Nephron (organoid): ENCODE results near the gene WBP4.
"Not testable (repeated sequence)": the region's sequence is repeated elsewhere in the genome, so short reads cannot be mapped to it uniquely, and the experiment has no call there.

ENCODE experiments used
- H3K27ac Mint-ChIP-seq, 3 experiments: 2 replicates each; pipeline ENCODE4 v1.8.0; 2020; ENCODE audit warnings: mixed read lengths in 3 of 3, mild to moderate bottlenecking in 2 of 3, moderate library complexity in 1 of 3
- H3K27me3 Mint-ChIP-seq: 2 replicates; pipeline ENCODE4 v1.8.0; 2021; ENCODE audit warnings: low read depth, mild to moderate bottlenecking, moderate library complexity, mixed read lengths
- H3K36me3 Mint-ChIP-seq: 2 replicates; pipeline ENCODE4 v1.8.0; 2020; ENCODE audit warnings: low read depth, mixed read lengths
- H3K4me1 Mint-ChIP-seq: 2 replicates; pipeline ENCODE4 v1.8.0; 2020; ENCODE audit warnings: mixed read lengths
- H3K4me3 Mint-ChIP-seq, 3 experiments: 2 replicates each; pipeline ENCODE4 v1.8.0; 2020; ENCODE audit warnings: mild to moderate bottlenecking in 3 of 3, mixed read lengths in 3 of 3, moderate library complexity in 2 of 3
- H3K9me3 Mint-ChIP-seq: 2 replicates; pipeline ENCODE4 v1.8.0; 2020; ENCODE audit warnings: mixed read lengths
- CTCF ChIP-seq, 3 experiments: fragments of 200-600 bp; sonication (generic); IDR thresholded peaks; one replicate each; pipeline ENCODE4 v1.5.0; 2021; ENCODE audit warnings: antibody characterized with exemption in 3 of 3; ENCODE audit not compliant: unreplicated experiment in 3 of 3

The WBP4 gene

GRCh38 chr13:41026788-41027187 is 34.5 kb upstream of the WBP4 start:
- Mint-ChIP-seq H3K4me3 (no peak overlapping the region), H3K27me3 (no peaks in the 10 kb centered on the region), H3K9me3 (no peaks in the 10 kb centered on the region), H3K4me1 (peaks cover 24% of the 10 kb centered on the region), H3K36me3 (peaks cover 4% of the 10 kb centered on the region), H3K27ac (no peak overlapping the region)
- no peak for TF ChIP-seq CTCF (IDR thresholded peaks at IDR 0.05; ENCODE audit: unreplicated experiment in 3 of 3)

GRCh38 chr13:41028051-41028450 is 33.3 kb upstream of the WBP4 start:
- Mint-ChIP-seq H3K27me3 (no peaks in the 10 kb centered on the region), H3K4me3 (no peak overlapping the region), H3K4me1 (peaks cover 24% of the 10 kb centered on the region), H3K27ac (no peak overlapping the region), H3K36me3 (peaks cover 4% of the 10 kb centered on the region), H3K9me3 (no peaks in the 10 kb centered on the region)
- TF ChIP-seq CTCF (IDR thresholded peaks at IDR 0.05; ENCODE audit: unreplicated experiment in 3 of 3) = no peak

- TF ChIP-seq CTCF (IDR thresholded peaks at IDR 0.05; ENCODE audit: unreplicated experiment in 3 of 3) = no peak
- Mint-ChIP-seq H3K27me3 (no peaks in the 10 kb centered on the region), H3K27ac (no peak overlapping the region), H3K4me1 (peaks cover 24% of the 10 kb centered on the region), H3K36me3 (peaks cover 7% of the 10 kb centered on the region), H3K4me3 (no peak overlapping the region), H3K9me3 (no peaks in the 10 kb centered on the region)
These were observed 31.7 kb upstream of the WBP4 start for GRCh38 chr13:41029629-41030028.

GRCh38 chr13:41032691-41033376 is 28.5 kb upstream of the WBP4 start:
- H3K36me3 Mint-ChIP-seq = peaks cover 4% of the 10 kb centered on the region
- TF ChIP-seq CTCF (IDR thresholded peaks at IDR 0.05; ENCODE audit: unreplicated experiment in 3 of 3) = no peak
- no peaks in the 10 kb centered on the region for H3K27me3 Mint-ChIP-seq
- no peaks in the 10 kb centered on the region for H3K9me3 Mint-ChIP-seq
- peaks cover 4% of the 10 kb centered on the region for H3K4me1 Mint-ChIP-seq
- no peak overlapping the region for H3K27ac Mint-ChIP-seq
- H3K4me3 Mint-ChIP-seq = no peak overlapping the region

GRCh38 chr13:41034382-41034781 is 26.9 kb upstream of the WBP4 start:
- Mint-ChIP-seq H3K9me3 (no peaks in the 10 kb centered on the region), H3K36me3 (peaks cover 6% of the 10 kb centered on the region), H3K4me1 (peaks cover 4% of the 10 kb centered on the region), H3K27me3 (no peaks in the 10 kb centered on the region), H3K4me3 (no peak overlapping the region), H3K27ac (no peak overlapping the region)
- TF ChIP-seq CTCF (IDR thresholded peaks at IDR 0.05; ENCODE audit: unreplicated experiment in 3 of 3) = no peak

GRCh38 chr13:41034881-41035280 is 26.4 kb upstream of the WBP4 start:
- Mint-ChIP-seq H3K27ac (peak overlapping the region in 1 of 3 experiments; percentile 10), H3K4me1 (peaks cover 4% of the 10 kb centered on the region), H3K36me3 (peaks cover 6% of the 10 kb centered on the region), H3K9me3 (peaks cover 3% of the 10 kb centered on the region), H3K27me3 (no peaks in the 10 kb centered on the region), H3K4me3 (no peak overlapping the region)
- no peak for TF ChIP-seq CTCF (IDR thresholded peaks at IDR 0.05; ENCODE audit: unreplicated experiment in 3 of 3)

- not testable (repeated sequence) for H3K4me1 Mint-ChIP-seq, H3K27ac Mint-ChIP-seq, H3K4me3 Mint-ChIP-seq, H3K27me3 Mint-ChIP-seq
- H3K36me3 Mint-ChIP-seq = peaks cover 20% of the 10 kb centered on the region
- H3K9me3 Mint-ChIP-seq = peaks cover 18% of the 10 kb centered on the region
These were observed 24.8 kb upstream of the WBP4 start for GRCh38 chr13:41036557-41036956.
